GM18858 (cell line): ENCODE results near the gene ASB16.

ENCODE experiments used
- ATAC-seq: cut with Tn5 transposase; IDR thresholded peaks from one replicate; pipeline ENCODE4 v1.9.1; 2021; ENCODE audit not compliant: unreplicated experiment

ASB16 gene

GRCh38 chr17:44206825-44207155 is 36.3 kb downstream of the ASB16 start:
- no peak for ATAC-seq

DNA sequence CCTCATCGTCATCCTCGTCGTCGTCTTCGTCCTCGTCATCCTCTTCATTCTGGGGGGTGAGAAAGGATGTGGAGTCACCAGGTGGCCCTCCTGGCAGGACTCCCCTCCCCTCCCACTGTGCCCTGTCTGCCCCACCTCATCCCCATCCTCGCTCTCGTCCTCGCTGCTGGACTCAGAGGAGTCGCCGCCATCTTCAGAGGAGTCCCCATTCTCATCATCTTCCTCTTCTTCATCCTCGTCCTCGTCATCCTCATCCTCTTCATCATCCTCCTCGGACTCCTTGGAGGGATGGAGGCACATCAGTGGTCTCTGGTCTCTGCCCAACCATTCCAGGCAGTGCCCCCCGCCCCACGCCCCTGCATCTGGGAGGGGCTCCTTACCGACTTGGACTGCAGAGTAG is 36.8 kb downstream of the ASB16 start:
- ATAC-seq: no peak

GRCh38 chr17:44207743-44208142 is 37.2 kb downstream of the ASB16 start:
- no peak for ATAC-seq

DNA sequence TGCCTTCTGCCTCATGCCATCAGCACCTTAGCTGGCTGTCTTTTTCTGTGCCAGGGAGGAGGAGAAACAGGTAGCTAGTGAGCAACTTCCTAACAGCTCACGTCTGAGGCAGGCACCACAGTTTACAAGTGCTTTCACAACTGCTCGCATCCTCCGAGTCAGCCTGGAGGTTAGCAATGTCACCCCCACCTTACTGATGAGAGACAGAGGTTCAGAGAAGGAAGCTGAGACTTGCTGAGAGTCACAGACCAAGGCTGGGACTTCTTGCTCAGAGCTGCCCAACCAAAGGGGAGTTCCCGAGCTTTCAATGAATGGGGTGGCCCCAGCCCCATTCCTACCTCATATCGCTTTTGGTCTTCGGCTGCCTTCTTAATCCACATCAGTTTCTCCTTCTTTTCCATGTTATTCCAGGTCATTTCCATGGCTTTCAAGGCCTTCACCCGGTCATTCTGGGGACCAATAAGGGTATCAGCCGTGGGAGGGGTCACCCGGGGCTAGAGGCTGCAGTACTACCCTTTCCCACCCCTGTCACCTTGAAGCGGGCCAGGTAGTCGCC is 39.4 kb downstream of the ASB16 start:
- no peak for ATAC-seq

DNA sequence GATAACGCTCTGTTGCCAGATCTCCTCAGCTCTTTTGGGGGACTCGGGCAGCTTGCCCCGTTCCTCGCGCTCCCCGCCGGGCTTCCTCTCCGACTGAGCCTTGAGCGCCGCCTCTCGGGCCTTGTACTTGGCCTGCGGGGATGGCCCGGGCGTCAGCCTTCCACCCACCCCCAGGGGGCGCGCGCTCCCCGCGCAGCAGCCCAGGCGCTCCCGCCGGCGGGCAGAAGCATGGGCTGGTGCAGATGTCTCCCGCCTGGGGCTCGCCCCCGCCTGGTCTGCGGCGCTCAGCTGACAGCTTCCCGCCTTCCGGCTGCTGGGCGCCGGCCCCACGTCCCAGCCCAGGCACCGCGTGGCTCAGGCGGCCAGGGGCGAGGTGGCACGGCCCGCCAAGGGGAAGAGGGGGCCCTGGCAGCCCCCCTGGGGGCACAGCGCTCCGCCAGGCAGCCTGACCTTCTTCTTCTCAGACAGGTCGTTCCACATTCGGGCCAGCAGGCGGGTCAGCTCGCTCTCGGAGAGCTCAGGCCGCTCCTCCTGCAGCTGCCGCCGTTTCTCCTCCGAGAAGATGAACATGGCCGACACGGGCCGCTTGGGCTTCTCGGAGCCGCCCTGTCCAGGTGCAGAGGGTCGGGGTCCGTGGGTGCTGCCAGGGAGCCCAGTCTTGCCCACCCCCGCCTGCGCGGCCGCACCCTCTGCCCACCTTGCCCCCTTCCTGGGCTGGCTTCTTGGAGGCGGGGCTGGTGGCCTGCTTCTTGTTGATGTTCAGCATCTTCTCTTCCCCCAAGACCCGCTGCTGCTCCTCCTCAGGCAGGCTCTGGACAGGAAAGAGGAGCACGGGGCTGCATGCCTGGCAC is 40.1 kb downstream of the ASB16 start:
- ATAC-seq: no peak

GRCh38 chr17:44211281-44212265 is 41.1 kb downstream of the ASB16 start:
- ATAC-seq: no peak

DNA sequence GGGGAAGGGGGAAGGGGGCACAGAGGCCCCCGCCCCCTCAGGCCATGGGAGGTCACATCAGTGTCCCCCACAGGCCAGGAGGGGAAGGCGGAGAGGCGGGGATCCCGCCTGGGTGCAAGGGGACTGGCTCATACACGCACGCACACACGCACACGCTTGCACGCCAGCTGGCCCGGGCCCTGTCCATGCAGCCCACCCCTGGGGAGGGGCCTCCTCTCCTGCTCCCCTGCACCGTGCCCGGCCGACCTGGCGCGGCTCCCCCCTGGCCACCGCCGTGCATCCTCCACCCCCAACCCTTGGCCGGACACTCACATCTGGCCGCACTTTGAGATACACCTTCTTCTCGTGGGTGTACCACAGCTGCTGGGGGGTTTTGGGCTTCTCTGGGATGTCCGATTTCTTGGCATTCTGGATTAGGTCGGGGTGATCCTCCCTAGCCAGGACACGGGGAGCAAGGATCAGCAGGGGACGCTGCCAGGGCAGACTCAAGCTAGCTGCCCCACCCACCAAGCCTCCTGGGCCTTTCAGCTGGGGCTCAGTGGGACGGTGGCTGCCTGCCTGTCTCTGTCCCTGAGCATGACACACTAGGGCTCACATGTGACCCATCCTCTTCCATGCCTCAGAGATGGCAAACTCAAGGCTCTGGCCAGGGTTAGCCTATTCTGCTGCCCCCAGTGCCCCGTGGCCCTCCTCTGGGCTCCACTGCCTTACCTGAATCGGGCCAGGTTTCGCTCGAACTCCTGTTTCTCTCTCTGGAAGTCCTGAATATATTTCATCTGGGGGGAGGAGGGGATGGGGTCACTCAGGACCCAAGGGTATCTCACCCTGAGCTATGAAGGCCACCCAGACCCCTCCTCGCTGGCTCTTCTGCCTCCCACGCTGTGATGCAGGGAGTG is 42.3 kb downstream of the ASB16 start:
- ATAC-seq: no peak

GRCh38 chr17:44213403-44214229 is 43.1 kb downstream of the ASB16 start:
- ATAC-seq: no peak

DNA sequence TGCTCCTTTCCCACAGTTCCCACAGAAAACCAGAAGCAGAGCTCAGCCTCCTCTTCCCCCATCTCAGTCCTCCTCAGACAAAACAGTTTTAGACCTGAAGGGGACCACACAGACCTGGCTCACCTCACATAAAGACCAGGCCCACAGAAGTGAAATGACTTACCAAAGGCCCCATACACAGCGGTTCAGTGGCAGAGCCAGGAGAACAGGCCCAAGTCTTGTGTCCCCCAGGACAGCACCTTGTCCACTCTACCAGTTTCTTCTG is 43.7 kb downstream of the ASB16 start:
- ATAC-seq: no peak

DNA sequence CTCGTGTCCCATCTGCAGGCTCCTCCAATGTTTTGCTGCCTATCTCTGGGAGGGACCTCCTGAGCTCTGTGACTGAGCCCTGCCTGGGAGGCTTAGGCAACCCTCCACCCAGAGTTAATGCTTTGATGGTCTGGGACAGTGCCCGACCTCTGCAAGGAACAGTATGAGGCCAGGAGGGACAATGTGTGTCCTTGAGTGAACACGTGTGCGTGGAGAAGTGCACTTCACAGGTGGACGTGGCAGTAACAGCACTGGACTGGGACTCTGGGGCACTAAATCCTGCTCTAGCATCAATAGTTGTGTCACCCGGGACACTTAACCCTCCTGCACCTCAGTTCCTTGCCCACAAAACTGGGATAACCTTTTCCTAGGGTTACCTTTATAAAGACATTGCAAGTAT is 44.4 kb downstream of the ASB16 start:
- ATAC-seq: no peak

- ATAC-seq: no peak
These were observed 45.7 kb downstream of the ASB16 start for GRCh38 chr17:44216173-44216572.

DNA sequence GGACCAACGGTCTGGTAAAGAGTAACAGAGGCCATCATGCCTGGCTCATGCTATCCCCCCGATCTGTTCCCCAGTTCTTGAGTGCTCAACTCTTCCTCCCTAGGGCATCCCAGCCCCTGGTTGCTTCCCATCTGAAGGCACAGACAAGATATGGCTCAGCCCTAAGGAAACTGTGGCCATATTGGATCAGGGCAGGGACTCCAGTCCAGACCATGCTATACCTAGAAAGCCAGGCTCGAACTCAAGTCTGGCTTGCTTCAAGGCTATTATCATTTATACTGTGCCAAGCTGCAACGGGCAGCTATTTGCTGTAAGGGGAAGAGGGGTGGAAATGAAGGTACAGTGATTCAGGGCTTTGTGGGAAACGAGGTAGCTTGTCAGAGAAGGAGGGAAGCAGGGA is 46.2 kb downstream of the ASB16 start:
- ATAC-seq: no peak

GRCh38 chr17:44217738-44218343 is 47.3 kb downstream of the ASB16 start:
- ATAC-seq: no peak

DNA sequence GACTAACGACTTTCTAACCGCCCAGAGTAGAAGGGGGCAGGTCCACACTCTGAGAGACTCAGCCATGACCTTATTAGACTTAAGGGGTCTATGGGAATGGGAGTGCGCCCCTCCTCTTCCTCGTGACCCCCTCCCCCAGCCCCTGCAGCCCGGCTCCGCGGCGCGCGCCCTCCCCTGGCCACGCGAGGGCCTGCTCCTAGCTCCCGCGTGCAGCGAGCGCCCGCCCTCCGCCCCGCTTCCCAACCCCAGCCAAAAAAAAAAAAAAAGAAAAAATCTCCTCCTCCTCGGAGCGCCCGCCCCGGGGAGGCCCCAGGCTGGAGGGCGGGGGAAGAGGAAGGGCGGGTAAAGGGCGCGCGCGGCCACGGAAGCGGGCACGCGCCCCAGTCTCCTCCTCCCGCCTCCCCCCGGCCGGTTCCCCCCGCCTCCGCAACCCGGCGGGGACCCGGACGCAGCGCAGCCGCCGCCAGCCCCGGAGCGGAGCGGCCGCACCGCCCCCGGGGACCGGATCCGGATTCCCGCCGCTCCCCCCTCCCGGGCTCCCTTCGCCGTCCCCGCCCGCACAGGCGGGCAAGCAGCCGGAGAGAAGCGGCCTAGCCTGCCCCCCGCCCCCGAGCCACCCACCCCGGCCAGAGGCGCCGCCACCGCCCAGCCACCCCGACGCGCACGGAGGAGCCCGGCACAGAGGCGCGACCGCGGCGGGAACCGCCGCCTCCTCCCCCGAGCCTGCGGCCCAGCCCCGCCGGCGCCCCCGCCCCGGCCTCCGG is 48.0 kb downstream of the ASB16 start:
- ATAC-seq: no peak

- ATAC-seq: no peak
These were observed 48.7 kb downstream of the ASB16 start for GRCh38 chr17:44219108-44219615.

DNA sequence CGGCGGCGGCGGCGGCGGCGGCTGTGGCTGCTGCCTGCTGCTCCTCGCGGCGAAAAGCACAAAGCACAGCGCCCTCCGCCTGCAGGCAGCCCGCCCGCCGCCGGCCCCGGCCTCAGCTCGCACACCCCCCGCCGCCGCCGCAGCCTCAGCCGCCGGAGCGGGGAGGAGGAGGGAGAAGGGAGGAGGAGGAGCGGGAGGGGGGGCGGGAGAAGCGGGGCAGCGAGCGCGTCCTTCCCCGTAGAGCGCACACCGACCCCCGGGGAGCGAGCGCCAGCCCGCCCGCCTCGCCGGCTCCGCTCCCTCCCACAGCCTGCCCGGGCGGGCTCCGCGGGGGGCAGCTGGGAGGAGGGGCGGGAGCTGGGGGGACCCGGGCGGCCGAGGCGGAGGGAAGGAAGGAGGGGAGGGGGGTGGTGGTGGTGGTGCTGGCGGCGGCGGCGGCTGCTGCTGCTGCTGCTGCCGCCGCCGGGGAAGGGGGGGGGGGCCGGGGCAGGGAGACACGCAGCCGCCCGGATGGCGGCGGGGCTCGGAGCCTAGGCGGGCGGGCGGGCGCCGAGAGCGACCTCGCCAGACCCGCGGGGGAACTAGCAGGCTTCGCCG is 49.2 kb downstream of the ASB16 start, which contains the start of gene UBTF:
TSS of gene UBTF (minus strand) at position 60 of the 597 bp plus-strand sequence. CDS start 1,446 bp downstream, outside the sequence.
- ATAC-seq: no peak

DNA sequence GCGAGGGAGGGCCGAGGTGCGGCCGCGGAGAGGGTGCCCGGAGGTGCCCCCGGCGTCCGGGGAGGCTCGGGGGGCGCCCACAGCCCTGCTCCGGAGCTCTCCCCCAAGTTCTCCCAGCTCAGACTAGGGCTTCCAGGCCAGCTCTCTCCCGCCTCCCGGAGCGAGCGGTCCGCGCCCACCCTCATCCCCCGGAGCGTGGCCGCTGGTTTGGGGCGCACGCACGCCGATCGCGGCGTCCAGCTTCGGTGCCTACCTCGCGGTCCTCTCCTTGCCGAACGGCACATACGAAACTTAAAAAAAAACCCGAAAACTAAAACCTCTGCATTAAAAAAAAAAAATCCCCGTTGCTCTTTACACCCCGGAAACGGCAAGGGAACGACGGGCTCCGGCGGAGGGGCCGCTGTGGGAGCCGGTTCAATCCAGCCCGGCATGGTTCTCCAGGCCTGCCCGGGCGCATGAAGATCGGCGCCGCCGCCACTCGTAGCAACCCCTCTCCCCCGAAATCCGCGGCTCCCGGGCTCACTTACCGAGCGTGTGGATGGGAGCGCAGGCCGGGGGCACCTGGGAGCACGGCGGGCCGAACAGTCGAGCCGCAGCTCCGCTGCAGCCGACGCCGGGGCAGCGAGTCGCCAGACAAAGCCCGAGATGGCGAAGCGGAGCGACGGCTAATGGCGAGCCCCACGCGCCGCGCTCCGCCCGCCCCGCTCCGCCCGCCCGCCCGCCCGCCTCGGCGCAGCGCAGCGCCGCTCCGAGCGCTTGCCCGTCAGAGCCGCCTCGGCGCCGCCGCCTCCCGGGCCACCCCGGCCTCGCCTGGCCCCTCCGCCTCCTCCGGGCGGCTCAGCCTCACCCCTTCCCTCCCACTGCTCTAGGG is 49.9 kb downstream of the ASB16 start:
- no peak for ATAC-seq
